BLaER1 (cell line): Measurements from ENCODE around the gene ENOX2.

ENCODE experiments used
- H3K27ac ChIP-seq: shearing (Covaris generic); formaldehyde crosslinking; 2 replicates; pipeline ENCODE4 v1.8.1; 2022
- H3K27me3 ChIP-seq: shearing (Covaris generic); formaldehyde crosslinking; 2 replicates; pipeline ENCODE4 v1.8.1; 2022
- H3K36me3 ChIP-seq: shearing (Covaris generic); formaldehyde crosslinking; 2 replicates; pipeline ENCODE4 v1.8.1; 2022
- H3K4me1 ChIP-seq: shearing (Covaris generic); formaldehyde crosslinking; 2 replicates; pipeline ENCODE4 v1.8.1; 2022
- H3K4me2 ChIP-seq: shearing (Covaris generic); formaldehyde crosslinking; 2 replicates; pipeline ENCODE4 v1.8.1; 2022
- H3K4me3 ChIP-seq: shearing (Covaris generic); formaldehyde crosslinking; 2 replicates; pipeline ENCODE4 v1.8.1; 2022
- H3K9ac ChIP-seq: shearing (Covaris generic); formaldehyde crosslinking; 2 replicates; pipeline ENCODE4 v1.8.1; 2022
- H3K9me3 ChIP-seq: shearing (Covaris generic); formaldehyde crosslinking; 2 replicates; pipeline ENCODE4 v1.8.1; 2022
- H4K20me1 ChIP-seq: shearing (Covaris generic); formaldehyde crosslinking; 2 replicates; pipeline ENCODE4 v1.8.1; 2022
- Cebpa-rat ChIP-seq: shearing (Covaris generic); IDR thresholded peaks from 2 replicates; pipeline ENCODE4 v1.8.1; 2022

Gene ENOX2

DNA sequence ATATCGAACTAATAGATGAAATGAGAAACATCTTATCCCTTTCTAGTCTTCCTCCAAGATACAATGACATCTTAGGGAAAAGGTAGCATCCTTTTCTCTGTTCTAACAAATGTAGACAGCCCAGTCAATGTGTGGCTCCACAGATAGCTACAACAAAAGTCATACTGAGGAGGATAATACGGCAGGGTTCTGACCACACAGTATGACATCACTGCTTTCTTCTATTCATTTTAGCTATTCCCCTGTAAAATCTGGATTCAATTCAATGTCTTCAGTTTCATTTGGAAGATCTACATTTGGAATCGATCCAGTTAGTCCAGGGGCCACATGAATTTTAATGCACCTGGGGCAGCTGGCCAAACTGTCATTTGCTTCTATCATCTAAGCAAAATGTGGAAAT is 51.4 kb downstream of the ENOX2 start:
- Histone ChIP-seq H3K27ac (no peak overlapping the region), H3K4me2 (no peak overlapping the region), H3K9me3 (no peaks in the 10 kb centered on the region), H3K27me3 (peaks cover 59% of the 10 kb centered on the region), H3K9ac (no peak overlapping the region), H3K36me3 (no peaks in the 10 kb centered on the region), H3K4me1 (peaks cover 4% of the 10 kb centered on the region; the same call in 1 of the 2 replicates), H4K20me1 (no peaks in the 10 kb centered on the region), H3K4me3 (no peak overlapping the region)
- no peak for TF ChIP-seq Cebpa-rat

DNA sequence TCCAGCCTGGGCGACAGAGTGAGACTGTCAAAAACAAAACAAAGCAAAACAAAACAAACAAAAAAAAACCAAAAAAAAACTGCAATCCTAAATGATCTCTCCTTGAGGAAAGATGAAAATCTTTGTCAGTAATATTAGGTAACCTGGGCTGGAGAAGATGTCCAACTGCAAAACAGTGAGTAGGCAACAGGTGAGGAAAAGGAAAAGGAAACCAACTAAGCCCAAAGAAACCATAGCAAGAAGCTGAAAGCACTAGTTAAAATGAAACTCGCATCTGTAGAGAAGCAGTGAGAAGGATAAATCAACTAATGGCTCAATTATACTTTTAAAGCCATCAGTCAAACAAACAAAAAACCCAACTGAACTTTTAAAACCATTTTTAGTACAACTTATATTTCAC is 54.2 kb downstream of the ENOX2 start:
- Histone ChIP-seq H3K27me3 (peaks cover 75% of the 10 kb centered on the region), H3K4me3 (no peak overlapping the region), H3K9me3 (no peaks in the 10 kb centered on the region), H3K9ac (no peak overlapping the region), H3K36me3 (no peaks in the 10 kb centered on the region), H3K4me1 (peaks cover 4% of the 10 kb centered on the region; the same call in 1 of the 2 replicates), H3K4me2 (no peak overlapping the region), H4K20me1 (no peaks in the 10 kb centered on the region), H3K27ac (no peak overlapping the region)
- TF ChIP-seq Cebpa-rat = no peak

DNA sequence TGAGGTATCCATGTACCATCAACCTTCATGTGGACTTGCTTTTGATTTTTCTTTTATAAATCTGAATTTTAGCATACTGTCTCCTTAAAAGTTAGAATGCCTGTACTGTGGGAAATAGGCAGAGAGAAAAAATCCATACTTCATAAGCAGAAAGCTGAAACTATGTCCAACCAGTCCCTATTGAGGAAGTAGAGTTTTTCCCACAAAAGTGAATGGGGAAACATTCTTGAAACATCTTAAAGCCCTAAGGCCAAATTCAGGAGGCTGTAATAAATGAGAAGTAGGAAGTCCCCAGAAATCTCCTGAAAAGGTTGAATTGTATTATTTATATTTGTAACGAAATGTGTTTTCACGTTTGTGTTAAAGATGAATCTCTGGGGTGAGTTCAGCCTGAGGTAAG is 56.3 kb downstream of the ENOX2 start:
- no peak overlapping the region for H3K27ac ChIP-seq
- TF ChIP-seq Cebpa-rat = no peak
- H3K9me3 ChIP-seq = no peaks in the 10 kb centered on the region
- H3K9ac ChIP-seq = no peak overlapping the region
- no peaks in the 10 kb centered on the region for H3K36me3 ChIP-seq
- H3K27me3 ChIP-seq = peaks cover 88% of the 10 kb centered on the region
- no peak overlapping the region for H3K4me2 ChIP-seq
- peaks cover 4% of the 10 kb centered on the region; the same call in 1 of the 2 replicates for H3K4me1 ChIP-seq
- H4K20me1 ChIP-seq = no peaks in the 10 kb centered on the region
- H3K4me3 ChIP-seq = no peak overlapping the region

DNA sequence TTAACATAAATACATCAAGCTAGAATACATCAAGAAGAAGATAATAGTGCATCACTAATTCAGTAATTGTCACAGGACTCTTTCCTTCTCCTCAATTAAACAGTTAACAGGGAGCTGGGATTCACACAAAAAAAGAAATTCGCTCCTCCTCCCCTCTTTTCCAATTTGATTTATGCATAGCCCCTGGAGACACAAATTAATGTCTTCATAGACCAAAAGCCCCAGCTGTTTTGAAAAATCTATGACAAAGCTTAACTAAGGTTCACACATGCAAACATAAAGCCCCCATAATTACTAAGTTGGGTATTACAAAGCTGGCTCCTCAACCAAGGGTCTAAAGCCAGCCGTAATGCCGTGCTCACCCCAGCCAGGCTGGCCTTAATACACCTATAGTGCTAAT is 61.2 kb downstream of the ENOX2 start:
- no peak overlapping the region for H3K4me3 ChIP-seq
- H3K27ac ChIP-seq = no peak overlapping the region

DNA sequence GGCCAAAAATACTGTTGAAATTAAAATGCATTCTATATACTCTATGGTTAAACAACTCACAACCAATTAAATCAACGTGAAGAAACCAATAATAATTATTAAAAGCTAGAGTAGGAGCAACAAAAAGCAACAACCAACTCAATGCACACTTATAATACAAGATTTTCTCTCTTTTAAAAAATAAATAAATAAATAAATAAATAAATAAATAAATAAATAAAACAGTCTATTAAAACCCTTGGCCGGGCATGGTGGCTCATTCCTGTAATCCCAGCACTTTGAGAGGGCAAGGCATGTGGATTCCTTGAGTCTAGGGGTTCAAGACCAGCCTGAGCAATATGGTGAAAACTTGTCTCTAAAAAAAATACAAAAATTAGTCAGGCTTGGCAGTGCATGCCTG is 62.7 kb downstream of the ENOX2 start:
- H3K9ac ChIP-seq = no peak overlapping the region
- 0 out of 2 replicates have a peak, but pooled peaks cover 5% of the 10 kb centered on the region for H4K20me1 ChIP-seq
- H3K4me3 ChIP-seq = no peak overlapping the region
- H3K27me3 ChIP-seq = peaks cover 89% of the 10 kb centered on the region
- no peak for TF ChIP-seq Cebpa-rat
- no peak overlapping the region for H3K4me2 ChIP-seq
- no peaks in the 10 kb centered on the region for H3K36me3 ChIP-seq
- H3K27ac ChIP-seq = no peak overlapping the region
- 0 out of 2 replicates have a peak, but pooled peaks cover 6% of the 10 kb centered on the region for H3K4me1 ChIP-seq
- no peaks in the 10 kb centered on the region for H3K9me3 ChIP-seq

More for the DNA sequence above, 61.2 kb downstream of the ENOX2 start:
- no peak for TF ChIP-seq Cebpa-rat
- Histone ChIP-seq H4K20me1 (0 out of 2 replicates have a peak, but pooled peaks cover 5% of the 10 kb centered on the region), H3K36me3 (no peaks in the 10 kb centered on the region), H3K4me2 (no peak overlapping the region), H3K9me3 (no peaks in the 10 kb centered on the region), H3K27me3 (peaks cover 86% of the 10 kb centered on the region), H3K4me1 (no peaks in the 10 kb centered on the region), H3K9ac (no peak overlapping the region)

DNA sequence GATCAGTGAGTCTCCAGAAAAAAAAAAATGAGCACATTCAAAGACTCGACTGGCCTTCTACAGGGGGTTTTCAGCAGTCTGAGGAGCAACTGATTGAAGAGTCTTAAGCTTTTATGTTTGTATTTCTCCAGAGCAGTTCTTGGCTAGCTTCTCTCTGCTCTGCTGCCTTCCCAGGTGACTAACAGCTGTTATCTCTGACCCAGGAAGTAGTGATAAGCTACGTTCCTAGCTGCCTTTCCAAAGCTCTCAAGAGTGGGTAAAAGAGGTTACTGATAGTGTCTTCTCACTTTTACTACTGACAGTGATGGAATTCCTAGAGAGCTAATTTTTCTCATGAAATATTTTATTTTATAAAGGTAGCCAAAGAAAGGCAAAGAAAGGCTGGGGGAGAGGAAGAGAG is 66.6 kb downstream of the ENOX2 start:
- H3K4me2 ChIP-seq = no peak overlapping the region
- H3K9me3 ChIP-seq = no peaks in the 10 kb centered on the region
- H3K27me3 ChIP-seq = peaks cover 79% of the 10 kb centered on the region
- H4K20me1 ChIP-seq = 0 out of 2 replicates have a peak, but pooled peaks cover 4% of the 10 kb centered on the region
- peaks cover 30% of the 10 kb centered on the region for H3K4me1 ChIP-seq
- no peak for TF ChIP-seq Cebpa-rat
- no peak overlapping the region for H3K9ac ChIP-seq
- no peak overlapping the region for H3K27ac ChIP-seq
- no peak overlapping the region for H3K4me3 ChIP-seq
- no peaks in the 10 kb centered on the region for H3K36me3 ChIP-seq

DNA sequence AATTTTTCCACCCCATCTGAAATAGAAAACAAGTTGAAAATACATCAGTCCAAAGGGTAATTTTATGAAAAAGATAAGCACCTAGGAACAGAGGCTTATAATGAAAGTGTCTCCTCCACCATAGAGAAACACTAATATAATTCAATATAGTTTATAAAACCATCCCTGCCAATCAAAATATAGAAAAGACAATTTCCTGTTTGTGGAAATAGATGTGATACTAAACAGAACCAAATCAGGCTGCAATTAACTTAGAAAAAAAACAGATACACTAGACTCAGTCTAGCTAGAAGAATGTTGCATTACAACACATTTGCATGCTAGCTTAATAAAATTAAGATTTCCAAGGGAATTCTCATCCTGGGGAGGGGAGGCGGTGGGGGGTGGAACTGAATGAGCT is 68.2 kb downstream of the ENOX2 start:
- no peak overlapping the region for H3K4me2 ChIP-seq
- peaks cover 84% of the 10 kb centered on the region for H3K27me3 ChIP-seq
- H3K4me1 ChIP-seq = peaks cover 30% of the 10 kb centered on the region
- no peaks in the 10 kb centered on the region for H4K20me1 ChIP-seq
- H3K36me3 ChIP-seq = no peaks in the 10 kb centered on the region
- H3K9me3 ChIP-seq = no peaks in the 10 kb centered on the region
- H3K27ac ChIP-seq = no peak overlapping the region
- no peak for TF ChIP-seq Cebpa-rat
- H3K9ac ChIP-seq = no peak overlapping the region
- H3K4me3 ChIP-seq = no peak overlapping the region

DNA sequence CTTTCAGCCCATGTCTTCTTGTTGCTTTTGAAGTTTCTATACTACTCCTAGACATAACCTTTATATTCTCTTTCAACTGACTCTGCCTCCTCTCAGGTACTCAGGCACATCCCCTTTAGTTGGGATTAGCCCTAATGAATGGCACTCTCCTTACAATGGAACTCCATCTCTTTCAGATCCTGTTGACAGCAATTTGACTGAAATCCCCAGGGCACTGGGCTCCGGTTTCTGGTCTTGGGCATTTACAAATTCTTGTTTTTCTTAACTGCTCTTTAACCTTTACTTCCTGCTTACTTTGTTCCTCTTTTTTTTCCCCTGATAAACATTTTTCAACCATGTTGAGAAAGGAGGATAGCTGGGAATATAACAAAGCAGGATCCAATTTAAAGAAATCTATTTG is 68.9 kb downstream of the ENOX2 start:
- Histone ChIP-seq H3K27me3 (peaks cover 90% of the 10 kb centered on the region), H4K20me1 (no peaks in the 10 kb centered on the region), H3K4me2 (peak overlapping the region; percentile 37), H3K4me1 (peaks cover 30% of the 10 kb centered on the region), H3K36me3 (no peaks in the 10 kb centered on the region), H3K27ac (no peak overlapping the region), H3K9ac (no peak overlapping the region), H3K9me3 (no peaks in the 10 kb centered on the region), H3K4me3 (no peak overlapping the region)
- TF ChIP-seq Cebpa-rat = no peak

DNA sequence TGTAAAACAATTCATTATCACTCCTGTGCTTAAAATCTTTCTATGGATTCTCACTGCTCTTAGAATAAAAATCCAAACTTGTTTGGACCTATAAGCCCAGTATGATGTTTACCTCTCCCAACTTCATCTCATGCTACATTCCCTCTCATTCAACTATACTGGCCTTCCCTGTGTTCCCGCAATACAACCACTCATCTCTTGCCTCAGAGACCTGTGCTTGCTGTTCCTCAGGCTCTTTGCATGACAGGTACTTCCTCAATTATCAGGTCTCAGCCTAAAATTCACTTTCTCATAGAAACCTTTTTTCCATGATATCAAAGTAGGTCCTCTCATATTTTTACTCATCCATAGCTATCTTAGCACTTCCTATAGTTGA is 71.7 kb downstream of the ENOX2 start:
- Histone ChIP-seq H3K36me3 (no peaks in the 10 kb centered on the region), H4K20me1 (no peaks in the 10 kb centered on the region), H3K4me2 (no peak overlapping the region), H3K9me3 (no peaks in the 10 kb centered on the region), H3K27ac (no peak overlapping the region), H3K9ac (no peak overlapping the region), H3K4me1 (peaks cover 28% of the 10 kb centered on the region), H3K4me3 (no peak overlapping the region), H3K27me3 (peaks cover 81% of the 10 kb centered on the region)
- TF ChIP-seq Cebpa-rat = no peak

DNA sequence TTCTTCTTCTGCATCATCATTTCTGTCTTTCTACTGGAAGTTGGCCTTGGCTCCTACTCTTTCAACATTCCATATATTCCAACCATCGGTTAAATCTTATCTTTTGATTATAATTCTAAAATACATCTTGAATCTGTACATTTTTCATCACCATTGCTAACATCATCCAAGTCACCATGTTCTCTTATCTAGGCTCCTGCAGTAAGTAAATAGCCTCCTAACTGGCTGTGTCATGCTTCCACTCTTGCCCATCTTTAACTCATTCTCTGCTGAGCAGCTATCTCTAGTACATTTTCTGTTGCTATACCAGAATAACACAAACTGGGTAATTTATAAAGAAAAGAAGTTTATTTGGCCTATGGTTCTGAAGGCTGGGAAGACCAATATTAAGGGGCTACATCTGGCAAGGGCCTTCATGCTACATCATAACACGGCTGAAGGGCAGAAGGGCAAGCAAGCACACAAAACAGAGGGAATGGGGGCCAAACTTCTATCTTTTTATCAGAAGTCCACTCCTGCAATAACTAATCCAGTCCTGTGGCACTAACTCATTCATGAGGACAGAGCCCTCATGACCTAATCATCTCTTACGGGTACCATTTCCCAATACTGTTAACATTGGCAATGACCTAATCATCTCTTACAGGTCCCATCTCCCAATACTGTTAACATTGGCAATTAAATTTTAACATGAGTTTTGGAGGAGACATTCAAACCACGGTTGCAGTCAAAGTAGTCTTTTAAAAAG is 72.2 kb downstream of the ENOX2 start:
- TF ChIP-seq Cebpa-rat = no peak

More for the DNA sequence above, 72.2 kb downstream of the ENOX2 start:
- H3K4me1 ChIP-seq = peaks cover 24% of the 10 kb centered on the region
- no peak overlapping the region for H3K27ac ChIP-seq
- no peak overlapping the region for H3K4me2 ChIP-seq
- no peaks in the 10 kb centered on the region for H3K36me3 ChIP-seq
- H3K27me3 ChIP-seq = peaks cover 79% of the 10 kb centered on the region
- H3K9ac ChIP-seq = no peak overlapping the region
- H4K20me1 ChIP-seq = no peaks in the 10 kb centered on the region
- H3K9me3 ChIP-seq = no peaks in the 10 kb centered on the region
- no peak overlapping the region for H3K4me3 ChIP-seq
